ENCODE measurements around the gene SMAD6. TPM values are rescaled to one million over a fixed set of nuclear protein-coding genes. Genes with fewer than 3 reads are reported as not detected.

Gene SMAD6
- total RNA-seq, 2 donors from 2014 or later: 0.31 to 0.35 TPM

DNA sequence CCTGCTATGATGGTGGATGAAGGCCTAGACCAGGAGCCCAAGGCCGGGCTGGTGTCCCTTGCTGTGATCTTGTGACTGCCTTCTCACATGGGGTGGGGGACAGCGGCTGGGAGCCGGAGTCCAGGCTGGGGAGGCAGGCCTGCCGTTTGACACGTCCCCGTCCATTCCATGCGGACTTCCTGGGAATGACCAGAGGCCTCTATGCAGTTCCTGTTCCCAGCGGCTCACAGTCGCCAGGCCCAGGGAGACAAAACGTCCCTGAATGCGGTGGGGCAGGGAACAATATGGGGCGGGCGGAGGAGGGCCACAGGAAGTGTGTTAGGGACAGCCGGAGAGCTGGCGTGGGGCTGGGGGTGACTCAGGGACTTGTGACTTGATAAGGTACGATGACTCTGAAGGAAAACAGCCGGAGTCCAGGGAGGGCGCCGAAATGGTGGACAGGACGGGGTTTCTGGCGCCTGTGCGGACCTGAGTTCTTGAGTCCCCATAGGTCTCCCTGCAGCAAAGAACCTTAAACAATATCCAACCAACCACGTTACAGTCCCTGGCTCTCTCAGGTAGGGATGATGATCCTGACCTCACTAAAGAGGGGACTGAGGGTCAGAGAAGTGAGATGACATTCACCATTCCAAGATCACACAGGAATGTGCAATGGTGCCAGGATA is 40.5 kb upstream of the SMAD6 start:
- ATAC-seq (replicated peaks in 1 of 2): no peak
- H3K27me3 Mint-ChIP-seq (ENCODE audit: low read depth): no peaks in the 10 kb centered on the region
- H3K9me3 Mint-ChIP-seq: no peaks in the 10 kb centered on the region
- H3K4me3 Mint-ChIP-seq: no peak overlapping the region
- DNase-seq: no peak
- no peaks in the 10 kb centered on the region for H3K4me1 Mint-ChIP-seq (ENCODE audit: low read depth)
- H3K36me3 Mint-ChIP-seq (ENCODE audit: insufficient read depth in 2 of 2): no peaks in the 10 kb centered on the region
- no peak overlapping the region for H3K27ac Mint-ChIP-seq

DNA sequence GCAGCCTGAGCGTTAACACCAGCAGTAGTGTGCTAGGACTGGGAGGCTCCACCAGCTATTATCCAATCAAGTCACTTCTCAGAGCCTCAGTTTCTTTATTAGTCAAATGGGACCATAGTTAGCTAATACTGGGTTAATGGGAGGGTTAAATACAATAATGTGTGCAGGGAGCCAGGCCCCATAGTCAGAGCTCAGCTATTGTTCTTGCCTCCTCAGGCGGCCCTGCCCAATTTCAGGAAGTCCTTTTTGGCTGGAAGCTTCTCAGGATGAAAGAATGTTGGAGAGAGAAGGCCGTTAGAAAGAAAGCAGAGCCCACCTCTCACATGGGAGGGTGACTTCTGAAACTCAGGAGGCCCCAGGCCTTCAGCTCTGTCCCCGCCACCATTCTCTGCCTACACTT is 39.5 kb upstream of the SMAD6 start:
- Mint-ChIP-seq H3K4me3 (no peak overlapping the region), H3K27ac (no peak overlapping the region), H3K27me3 (ENCODE audit: low read depth) (no peaks in the 10 kb centered on the region), H3K36me3 (ENCODE audit: insufficient read depth in 2 of 2) (no peaks in the 10 kb centered on the region), H3K9me3 (no peaks in the 10 kb centered on the region), H3K4me1 (ENCODE audit: low read depth) (no peaks in the 10 kb centered on the region)
- DNase-seq: no peak
- no peak for ATAC-seq (replicated peaks in 1 of 2)

GRCh38 chr15:66663664-66664063 is 38.4 kb upstream of the SMAD6 start:
- Mint-ChIP-seq H3K4me3 (no peak overlapping the region), H3K27ac (no peak overlapping the region), H3K4me1 (ENCODE audit: low read depth) (no peaks in the 10 kb centered on the region), H3K27me3 (ENCODE audit: low read depth) (no peaks in the 10 kb centered on the region), H3K36me3 (ENCODE audit: insufficient read depth in 2 of 2) (no peaks in the 10 kb centered on the region), H3K9me3 (no peaks in the 10 kb centered on the region)
- ATAC-seq (replicated peaks in 1 of 2) (no peak), DNase-seq (no peak)

DNA sequence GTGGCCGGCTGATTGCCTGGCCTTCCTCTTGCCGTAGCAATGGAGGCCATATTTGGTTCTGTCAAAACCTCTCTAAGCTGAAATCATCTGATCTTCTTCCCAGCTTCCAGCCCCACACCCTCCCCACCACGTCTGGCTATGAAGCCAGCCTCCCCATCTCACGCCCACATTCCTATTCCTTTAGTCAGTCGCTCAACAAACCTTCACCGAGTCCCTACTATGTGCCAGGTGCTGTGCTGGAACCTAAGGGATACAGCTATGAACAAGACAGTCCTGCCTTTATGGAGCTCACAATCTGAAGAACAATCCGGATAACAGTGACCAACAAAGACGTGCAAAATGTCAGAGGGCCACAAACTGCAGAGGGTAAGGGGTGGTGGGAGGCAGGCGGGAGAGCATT is 31.9 kb upstream of the SMAD6 start:
- no peaks in the 10 kb centered on the region for H3K9me3 Mint-ChIP-seq
- ATAC-seq (replicated peaks in 1 of 2) (no peak), DNase-seq (no peak)
- H3K4me1 Mint-ChIP-seq (ENCODE audit: low read depth): peaks cover 6% of the 10 kb centered on the region
- no peaks in the 10 kb centered on the region for H3K27me3 Mint-ChIP-seq (ENCODE audit: low read depth)
- H3K27ac Mint-ChIP-seq: no peak overlapping the region
- H3K4me3 Mint-ChIP-seq: no peak overlapping the region
- H3K36me3 Mint-ChIP-seq (ENCODE audit: insufficient read depth in 2 of 2): no peaks in the 10 kb centered on the region

GRCh38 chr15:66670762-66671580 is 31.1 kb upstream of the SMAD6 start:
- H3K36me3 Mint-ChIP-seq (ENCODE audit: insufficient read depth in 2 of 2): no peaks in the 10 kb centered on the region
- H3K9me3 Mint-ChIP-seq: no peaks in the 10 kb centered on the region
- H3K4me1 Mint-ChIP-seq (ENCODE audit: low read depth): peaks cover 12% of the 10 kb centered on the region
- H3K4me3 Mint-ChIP-seq: no peak overlapping the region
- H3K27me3 Mint-ChIP-seq (ENCODE audit: low read depth): no peaks in the 10 kb centered on the region
- H3K27ac Mint-ChIP-seq: no peak overlapping the region
- no peak for DNase-seq
- no peak for ATAC-seq (replicated peaks in 1 of 2)

DNA sequence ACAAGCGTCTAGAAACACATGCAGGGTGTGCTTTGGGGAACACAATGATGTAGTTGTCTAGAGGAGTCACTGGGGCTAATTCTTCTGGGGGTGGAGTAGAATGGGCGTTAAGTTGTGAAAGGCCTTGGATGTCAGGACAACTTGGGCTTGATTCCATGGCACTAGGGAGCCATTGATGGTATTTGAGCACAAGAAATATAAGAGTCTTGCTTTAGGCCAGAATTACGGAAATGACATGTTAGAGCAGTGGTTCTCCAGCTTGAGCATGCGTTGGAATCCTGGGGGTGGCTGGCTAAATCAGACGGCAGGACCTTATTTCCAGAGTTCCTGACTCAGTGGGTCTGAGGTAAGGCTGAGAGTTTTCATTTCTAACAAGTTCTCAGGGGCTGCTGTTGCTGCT is 29.2 kb upstream of the SMAD6 start:
- no peak overlapping the region for H3K27ac Mint-ChIP-seq
- DNase-seq (no peak), ATAC-seq (replicated peaks in 1 of 2) (no peak)
- no peak overlapping the region for H3K4me3 Mint-ChIP-seq
- H3K4me1 Mint-ChIP-seq (ENCODE audit: low read depth): peaks cover 12% of the 10 kb centered on the region
- H3K9me3 Mint-ChIP-seq: no peaks in the 10 kb centered on the region
- no peaks in the 10 kb centered on the region for H3K27me3 Mint-ChIP-seq (ENCODE audit: low read depth)
- H3K36me3 Mint-ChIP-seq (ENCODE audit: insufficient read depth in 2 of 2): no peaks in the 10 kb centered on the region

GRCh38 chr15:66673410-66674322 is 28.4 kb upstream of the SMAD6 start:
- Mint-ChIP-seq H3K27ac (no peak overlapping the region), H3K27me3 (ENCODE audit: low read depth) (no peaks in the 10 kb centered on the region), H3K9me3 (no peaks in the 10 kb centered on the region), H3K4me1 (ENCODE audit: low read depth) (peaks cover 12% of the 10 kb centered on the region), H3K4me3 (no peak overlapping the region), H3K36me3 (ENCODE audit: insufficient read depth in 2 of 2) (no peaks in the 10 kb centered on the region)
- peak; percentile 48 to 56 for DNase-seq
- peak; percentile 51 to 76 for ATAC-seq (replicated peaks in 1 of 2)

DNA sequence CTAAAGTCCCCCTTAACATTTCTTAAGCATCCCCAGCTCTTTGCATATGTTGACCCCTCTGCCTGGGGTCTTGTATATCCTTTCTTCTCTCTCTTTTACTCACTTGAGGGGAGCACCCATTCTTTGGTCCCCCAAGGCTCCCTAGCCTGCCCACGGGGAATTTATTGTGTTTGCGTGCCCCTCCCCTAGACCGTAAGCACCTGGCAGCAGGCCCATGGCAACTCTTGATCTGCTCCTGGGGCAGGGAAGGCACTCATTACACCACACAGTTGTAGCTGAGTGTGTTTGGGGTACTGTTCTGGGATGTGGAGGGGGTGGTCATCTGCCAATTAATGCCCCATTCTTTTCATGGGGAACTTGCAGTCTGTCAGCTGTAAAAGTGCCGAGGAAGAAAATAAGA is 27.3 kb upstream of the SMAD6 start:
- no peak overlapping the region for H3K27ac Mint-ChIP-seq
- H3K4me3 Mint-ChIP-seq: no peak overlapping the region
- no peaks in the 10 kb centered on the region for H3K27me3 Mint-ChIP-seq (ENCODE audit: low read depth)
- no peaks in the 10 kb centered on the region for H3K36me3 Mint-ChIP-seq (ENCODE audit: insufficient read depth in 2 of 2)
- no peak for ATAC-seq (replicated peaks in 1 of 2)
- no peaks in the 10 kb centered on the region for H3K9me3 Mint-ChIP-seq
- peaks cover 12% of the 10 kb centered on the region for H3K4me1 Mint-ChIP-seq (ENCODE audit: low read depth)
- no peak for DNase-seq

- Mint-ChIP-seq H3K4me1 (ENCODE audit: low read depth) (peaks cover 12% of the 10 kb centered on the region), H3K27ac (no peak overlapping the region), H3K4me3 (no peak overlapping the region), H3K9me3 (no peaks in the 10 kb centered on the region), H3K36me3 (ENCODE audit: insufficient read depth in 2 of 2) (no peaks in the 10 kb centered on the region), H3K27me3 (ENCODE audit: low read depth) (no peaks in the 10 kb centered on the region)
- DNase-seq: no peak
- no peak for ATAC-seq (replicated peaks in 1 of 2)
Measured at GRCh38 chr15:66675446-66675845, 26.6 kb upstream of the SMAD6 start.

GRCh38 chr15:66677336-66677735 is 24.7 kb upstream of the SMAD6 start:
- Mint-ChIP-seq H3K4me1 (ENCODE audit: low read depth) (peaks cover 12% of the 10 kb centered on the region), H3K27me3 (ENCODE audit: low read depth) (no peaks in the 10 kb centered on the region), H3K36me3 (ENCODE audit: insufficient read depth in 2 of 2) (peaks cover 4 to 10% of the 10 kb centered on the region in 2 donors), H3K27ac (no peak overlapping the region), H3K9me3 (peaks cover 2 to 6% of the 10 kb centered on the region in 2 donors), H3K4me3 (no peak overlapping the region)
- DNase-seq (no peak), ATAC-seq (replicated peaks in 1 of 2) (no peak)

- no peaks in the 10 kb centered on the region for H3K27me3 Mint-ChIP-seq (ENCODE audit: low read depth)
- peaks cover 5 to 6% of the 10 kb centered on the region in 2 donors for H3K9me3 Mint-ChIP-seq
- peaks cover 4 to 10% of the 10 kb centered on the region in 2 donors for H3K36me3 Mint-ChIP-seq (ENCODE audit: insufficient read depth in 2 of 2)
- ATAC-seq (replicated peaks in 1 of 2): no peak
- H3K27ac Mint-ChIP-seq: no peak overlapping the region
- peaks cover 12% of the 10 kb centered on the region for H3K4me1 Mint-ChIP-seq (ENCODE audit: low read depth)
- no peak for DNase-seq
- no peak overlapping the region for H3K4me3 Mint-ChIP-seq
Measured at GRCh38 chr15:66679061-66679656, 22.9 kb upstream of the SMAD6 start.

GRCh38 chr15:66679657-66680108 is 22.4 kb upstream of the SMAD6 start:
- H3K27me3 Mint-ChIP-seq (ENCODE audit: low read depth): no peaks in the 10 kb centered on the region
- H3K36me3 Mint-ChIP-seq (ENCODE audit: insufficient read depth in 2 of 2): peaks cover 4 to 10% of the 10 kb centered on the region in 2 donors
- H3K4me3 Mint-ChIP-seq: no peak overlapping the region
- DNase-seq (no peak), ATAC-seq (replicated peaks in 1 of 2) (no peak)
- no peak overlapping the region for H3K27ac Mint-ChIP-seq
- peaks cover 5 to 6% of the 10 kb centered on the region in 2 donors for H3K9me3 Mint-ChIP-seq
- peaks cover 11% of the 10 kb centered on the region for H3K4me1 Mint-ChIP-seq (ENCODE audit: low read depth)

Data from activated T-cell treated with anti-CD3 and anti-CD28 coated beads, Interleukin-2, amount 50 U/mL, for 72 hours (primary cell).